OCI-LY7 (cell line): ENCODE results near the gene SNRPF. TPM values are rescaled to one million over a fixed set of nuclear protein-coding genes. Genes with fewer than 3 reads are reported as not detected.
A peak's percentile ranks its signal among the peaks of the same experiment; 100 is the strongest.

Experiments
- BruUV-seq: library from RNA; stranded (reverse); fragments of 400-500 nt; replicated peaks from 2 replicates; lab custom pipeline; 2021; lab: Mats Ljungman, UMichigan
- CTCF ChIA-PET: fragments of 300-600 bp; sonication (Branson Sonifier 250); formaldehyde crosslinking; loops from one replicate; lab custom pipeline; 2022; ENCODE audit warnings: antibody characterized with exemption; ENCODE audit not compliant: unreplicated experiment; lab: Charles Lee
- POLR2A ChIA-PET: fragments of 300-600 bp; sonication (Branson Sonifier 250); formaldehyde crosslinking; loops from one replicate; lab custom pipeline; 2022; ENCODE audit warnings: antibody characterized with exemption; lab: Charles Lee
- DNase-seq: peaks from one replicate; pipeline ENCODE4 v3.0.0-alpha.2; 2015; ENCODE audit warnings: low spot score
- H2AFZ ChIP-seq: fragments of 200-600 bp; sonication (generic), shearing (Covaris generic); 2 replicates; pipeline ENCODE4 v1.6.1; 2014; ENCODE audit warnings: mild to moderate bottlenecking, antibody characterized with exemption, low read length, moderate library complexity
- H3K27ac ChIP-seq: fragments of 200-600 bp; sonication (generic); 2 replicates; pipeline ENCODE4 v1.5.1; 2014; ENCODE audit warnings: mixed run types, low read depth, mild to moderate bottlenecking, moderate library complexity, low read length, inconsistent platforms; ENCODE audit not compliant: poor library complexity, severe bottlenecking
- H3K36me3 ChIP-seq: fragments of 200-600 bp; sonication (generic); 2 replicates; pipeline ENCODE4 v1.6.1; 2014; ENCODE audit warnings: mild to moderate bottlenecking, antibody characterized with exemption, low read length, moderate library complexity, mixed read lengths; ENCODE audit not compliant: insufficient read depth
- H3K4me1 ChIP-seq: fragments of 200-600 bp; sonication (generic); 2 replicates; pipeline ENCODE4 v1.5.1; 2014; ENCODE audit warnings: mild to moderate bottlenecking, low read length; ENCODE audit not compliant: insufficient read depth, poor library complexity, severe bottlenecking
- H3K4me2 ChIP-seq: fragments of 200-600 bp; sonication (generic); 2 replicates; pipeline ENCODE4 v1.6.1; 2014; ENCODE audit warnings: mild to moderate bottlenecking, low read length
- H3K4me3 ChIP-seq: fragments of 200-600 bp; sonication (generic); 2 replicates; pipeline ENCODE4 v1.5.1; 2014; ENCODE audit warnings: mild to moderate bottlenecking, low read depth, low read length; ENCODE audit not compliant: poor library complexity, severe bottlenecking
- H3K79me2 ChIP-seq: fragments of 200-600 bp; sonication (generic); 2 replicates; pipeline ENCODE4 v1.6.1; 2016; ENCODE audit warnings: low read depth, mild to moderate bottlenecking, low read length, moderate library complexity, mixed read lengths; ENCODE audit not compliant: insufficient read depth
- H3K9me2 ChIP-seq: fragments of 200-600 bp; sonication (generic); 2 replicates; pipeline ENCODE4 v1.6.1; 2016; ENCODE audit warnings: mild to moderate bottlenecking, low read length, mixed read lengths; ENCODE audit not compliant: insufficient read depth
- H3K9me3 ChIP-seq: fragments of 200-600 bp; sonication (generic); 2 replicates; pipeline ENCODE4 v1.6.1; 2014; ENCODE audit warnings: mild to moderate bottlenecking, mixed run types, low read length, mixed read lengths
- H4K20me1 ChIP-seq: fragments of 200-600 bp; sonication (generic); 2 replicates; pipeline ENCODE4 v1.6.1; 2014; ENCODE audit warnings: mild to moderate bottlenecking, antibody characterized with exemption, low read length, moderate library complexity, mixed read lengths; ENCODE audit not compliant: insufficient read depth
- CTCF ChIP-seq: fragments of 200-600 bp; sonication (generic); conservative IDR thresholded peaks from 2 replicates; pipeline ENCODE4 v1.5.1; 2014; ENCODE audit warnings: mild to moderate bottlenecking, antibody characterized with exemption, low read length, moderate library complexity, mixed read lengths
- EZH2phosphoT487 ChIP-seq: fragments of 200-600 bp; sonication (generic); IDR thresholded peaks from 2 replicates; pipeline ENCODE4 v1.6.1; 2018; ENCODE audit warnings: low read depth, borderline replicate concordance, mild to moderate bottlenecking, mixed run types, antibody characterized with exemption, low read length, moderate library complexity, mixed read lengths
- intact Hi-C: fragments of 100-400 bp; cut with micrococcal nuclease; formaldehyde crosslinking; loops from one replicate; pipeline ENCODE4 v1.10.0; 2022; ENCODE audit not compliant: unreplicated experiment
- total RNA-seq, 2 experiments: library from RNA; depleted of rRNA in 1 of 2; stranded (reverse); fragments of >200 nt in 1 of 2; shearing (Covaris generic) in 1 of 2; gene quantifications; 2 replicates each; pipeline ENCODE4 v1.2.3, GENCODE V29; 2014 to 2022

The SNRPF gene
- total RNA-seq, 2 experiments from 2014 or later, result 34.9 to 53.2 TPM

- Histone ChIP-seq H3K9me3 (no peaks in the 10 kb centered on the region), H3K9me2 (no peaks in the 10 kb centered on the region), H3K79me2 (no peaks in the 10 kb centered on the region), H3K27ac (no peak overlapping the region), H4K20me1 (no peaks in the 10 kb centered on the region), H3K4me1 (no peaks in the 10 kb centered on the region), H3K4me3 (no peak overlapping the region), H2AFZ (no peak overlapping the region), H3K4me2 (no peak overlapping the region), H3K36me3 (no peaks in the 10 kb centered on the region)
- POLR2A ChIA-PET, result no interaction called here
- CTCF ChIA-PET, result no interaction called here
- peak; percentile 45 for TF ChIP-seq CTCF
- TF ChIP-seq EZH2phosphoT487, result no peak
- intact Hi-C loops, result no loop called here
- BruUV-seq, result no TSS peak
- no peak for DNase-seq
Observed at GRCh38 chr12:95820096-95820703, 38.6 kb upstream of the SNRPF start.

GRCh38 chr12:95829395-95829794, 29.4 kb upstream of the SNRPF start:
- TF ChIP-seq CTCF (no peak), EZH2phosphoT487 (no peak)
- H3K9me3 ChIP-seq, result no peaks in the 10 kb centered on the region
- H3K36me3 ChIP-seq, result no peaks in the 10 kb centered on the region
- no peak for DNase-seq
- H3K79me2 ChIP-seq, result no peaks in the 10 kb centered on the region
- ChIA-PET CTCF (no interaction called here), POLR2A (no interaction called here)
- H3K4me1 ChIP-seq, result no peaks in the 10 kb centered on the region
- H3K27ac ChIP-seq, result no peak overlapping the region
- no peaks in the 10 kb centered on the region for H4K20me1 ChIP-seq
- no peak overlapping the region for H3K4me3 ChIP-seq
- no peaks in the 10 kb centered on the region for H3K9me2 ChIP-seq
- intact Hi-C loops, result no loop called here
- no peak overlapping the region for H3K4me2 ChIP-seq
- BruUV-seq, result no TSS peak
- no peak overlapping the region for H2AFZ ChIP-seq

GRCh38 chr12:95830335-95831089, 28.2 kb upstream of the SNRPF start:
- H2AFZ ChIP-seq, result no peak overlapping the region
- H3K4me2 ChIP-seq, result no peak overlapping the region
- no peaks in the 10 kb centered on the region for H3K4me1 ChIP-seq
- H3K36me3 ChIP-seq, result no peaks in the 10 kb centered on the region
- no peak overlapping the region for H3K4me3 ChIP-seq
- DNase-seq, result no peak
- H3K27ac ChIP-seq, result no peak overlapping the region
- intact Hi-C loops, result no loop called here
- H3K79me2 ChIP-seq, result no peaks in the 10 kb centered on the region
- H3K9me2 ChIP-seq, result no peaks in the 10 kb centered on the region
- TF ChIP-seq CTCF (no peak), EZH2phosphoT487 (no peak)
- H3K9me3 ChIP-seq, result no peaks in the 10 kb centered on the region
- ChIA-PET CTCF (no interaction called here), POLR2A (interaction anchor here (0.7 kb wide), 2 partner anchors 151 to 380 kb away, joined by 3 to 5 read pairs; no protein-coding TSS in a partner anchor)
- no peaks in the 10 kb centered on the region for H4K20me1 ChIP-seq
- no TSS peak for BruUV-seq
